ENCODE measurements around the gene C19orf53.

The C19orf53 gene

DNA sequence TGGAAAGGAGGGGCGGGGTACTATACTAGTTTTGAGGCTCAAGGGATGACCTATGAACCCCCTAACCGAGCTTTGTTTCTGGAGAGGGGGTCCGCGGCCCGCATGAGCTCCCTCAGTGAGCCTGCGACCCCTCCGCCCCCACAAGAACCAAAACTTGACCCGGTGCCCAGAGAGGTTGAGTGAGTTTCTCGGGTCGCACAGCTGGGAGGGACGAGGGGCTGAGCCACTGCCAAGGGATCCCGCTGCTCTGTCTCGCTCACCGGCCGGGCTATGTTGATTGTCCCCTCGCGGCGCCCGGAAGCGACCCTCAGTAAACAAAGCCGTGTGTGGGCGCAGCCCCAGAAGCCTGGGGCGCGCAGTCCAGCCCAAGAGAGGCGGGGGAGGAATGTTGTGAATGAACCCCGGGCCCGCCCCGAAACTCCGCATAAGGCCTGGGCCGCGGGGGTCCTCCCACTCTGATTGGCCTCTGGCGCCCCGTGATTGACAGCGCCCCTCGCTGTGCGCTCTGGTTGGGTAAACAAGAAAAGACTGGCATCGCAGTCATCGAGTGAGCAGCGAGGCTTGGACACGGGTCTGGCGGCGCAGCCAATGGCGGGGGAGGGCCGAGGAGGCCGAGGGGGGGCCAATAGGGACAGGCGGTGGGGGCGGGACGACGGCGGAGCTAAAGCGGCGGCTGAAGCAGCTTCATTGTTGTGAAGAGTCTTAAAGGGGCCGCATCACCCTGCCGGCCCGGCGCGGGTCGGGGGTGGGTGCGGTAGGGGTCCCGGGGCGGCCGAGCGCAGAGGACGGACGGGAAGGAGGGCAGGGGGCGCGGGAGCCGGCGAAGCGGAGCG, 20.7 kb downstream of the C19orf53 start, which contains the start of gene ZSWIM4:
Gene ZSWIM4 (plus strand): TSS at position 687 of the 833 bp plus-strand sequence. CDS start 206 bp downstream, outside the sequence.
- Histone ChIP-seq H3K36me3 (ENCODE audit: control insufficient read depth, insufficient read depth, low read length) (no peaks in the 10 kb centered on the region), H3K4me1 (ENCODE audit: control insufficient read depth, insufficient read depth, low read length, poor library complexity, severe bottlenecking) (peaks cover 22% of the 10 kb centered on the region), H3K27me3 (replicated peaks; ENCODE audit: control insufficient read depth, insufficient read depth, low read length, poor library complexity, severe bottlenecking) (no peaks in the 10 kb centered on the region), H3K27ac (ENCODE audit: insufficient read depth, low read length, poor library complexity, severe bottlenecking) (peak within 1 kb of the TSS; percentile 72), H3K4me3 (ENCODE audit: insufficient read depth, low read depth, low read length, poor library complexity, severe bottlenecking) (peak within 1 kb of the TSS; percentile 77), H3K9me3 (ENCODE audit: control insufficient read depth, low read length) (no peaks in the 10 kb centered on the region)
- DNase-seq: peak; percentile 79 to 88 (median 80)

DNA sequence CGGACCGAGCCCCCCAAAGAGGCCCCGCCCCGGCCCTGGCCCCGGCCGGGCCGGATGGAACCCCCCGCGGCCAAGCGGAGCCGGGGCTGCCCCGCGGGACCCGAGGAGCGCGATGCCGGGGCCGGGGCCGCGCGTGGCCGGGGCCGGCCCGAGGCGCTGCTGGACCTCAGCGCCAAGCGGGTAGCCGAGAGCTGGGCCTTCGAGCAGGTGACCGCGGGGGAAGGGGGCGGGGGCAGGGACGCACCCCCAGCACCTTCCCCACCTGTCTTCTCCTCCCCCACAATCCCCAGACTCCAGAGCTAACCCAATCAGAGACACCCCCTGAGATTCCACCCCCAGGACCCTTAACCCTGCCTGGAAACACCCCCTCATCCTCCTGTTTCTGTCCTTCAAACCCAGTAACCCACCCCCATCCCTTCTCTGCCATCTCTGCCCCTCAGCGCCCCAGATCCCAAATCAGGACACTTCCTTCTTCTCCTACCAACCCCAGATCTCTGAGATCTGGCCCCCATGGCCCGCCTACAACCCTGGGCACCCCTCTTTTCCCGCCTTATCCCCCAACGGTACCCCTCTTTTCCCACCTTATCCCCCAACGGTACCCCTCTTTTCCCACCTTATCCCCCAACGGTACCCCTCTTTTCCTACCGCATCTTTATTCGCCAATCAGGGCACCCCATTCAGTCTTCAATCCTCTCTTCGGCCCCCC, 21.5 kb downstream of the C19orf53 start:
- Histone ChIP-seq H3K4me3 (ENCODE audit: insufficient read depth, low read depth, low read length, poor library complexity, severe bottlenecking) (peak overlapping the region; percentile 77), H3K9me3 (ENCODE audit: control insufficient read depth, low read length) (no peaks in the 10 kb centered on the region), H3K27ac (ENCODE audit: insufficient read depth, low read length, poor library complexity, severe bottlenecking) (peak overlapping the region; percentile 72), H3K4me1 (ENCODE audit: control insufficient read depth, insufficient read depth, low read length, poor library complexity, severe bottlenecking) (peaks cover 19% of the 10 kb centered on the region), H3K36me3 (ENCODE audit: control insufficient read depth, insufficient read depth, low read length) (no peaks in the 10 kb centered on the region), H3K27me3 (replicated peaks; ENCODE audit: control insufficient read depth, insufficient read depth, low read length, poor library complexity, severe bottlenecking) (no peaks in the 10 kb centered on the region)
- no peak for DNase-seq

DNA sequence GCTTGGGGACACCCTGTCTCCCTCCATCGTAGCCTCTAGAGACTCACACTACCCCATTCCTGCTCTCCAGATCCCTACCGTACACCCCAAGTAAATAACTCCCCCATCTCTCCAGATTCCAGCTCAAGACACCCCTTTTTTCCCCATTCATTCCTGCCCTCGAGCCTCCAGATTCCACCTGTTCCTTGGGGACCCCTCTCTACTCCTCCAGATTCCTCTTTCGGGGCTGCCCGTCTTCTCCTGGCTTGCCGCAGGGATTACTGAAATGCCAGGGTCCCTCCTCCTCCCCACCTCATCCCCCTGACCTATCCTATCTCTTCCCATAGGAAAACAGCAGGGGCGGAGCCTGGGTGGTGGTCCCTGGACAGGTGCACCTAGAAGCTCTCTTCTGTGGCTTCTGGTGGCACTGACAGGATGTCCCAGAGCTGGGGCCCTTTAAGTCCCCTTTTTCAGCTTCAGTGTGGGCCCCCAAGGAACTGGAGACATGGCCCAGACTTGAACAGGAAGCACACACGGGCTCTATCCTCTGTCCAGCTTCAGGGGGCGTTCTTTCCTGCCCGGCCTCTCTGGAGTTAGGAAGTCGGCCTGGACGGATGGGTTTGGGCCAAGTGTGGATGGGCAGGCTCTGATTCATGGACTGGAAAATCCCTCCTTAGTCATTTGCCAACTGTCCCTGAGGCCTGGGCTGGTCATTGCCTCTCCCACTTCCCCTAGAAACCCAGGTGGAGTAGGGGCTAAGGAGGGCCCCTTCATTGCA, 22.2 kb downstream of the C19orf53 start:
- Histone ChIP-seq H3K4me3 (ENCODE audit: insufficient read depth, low read depth, low read length, poor library complexity, severe bottlenecking) (no peak overlapping the region), H3K27me3 (replicated peaks; ENCODE audit: control insufficient read depth, insufficient read depth, low read length, poor library complexity, severe bottlenecking) (no peaks in the 10 kb centered on the region), H3K36me3 (ENCODE audit: control insufficient read depth, insufficient read depth, low read length) (no peaks in the 10 kb centered on the region), H3K9me3 (ENCODE audit: control insufficient read depth, low read length) (no peaks in the 10 kb centered on the region), H3K27ac (ENCODE audit: insufficient read depth, low read length, poor library complexity, severe bottlenecking) (no peak overlapping the region), H3K4me1 (ENCODE audit: control insufficient read depth, insufficient read depth, low read length, poor library complexity, severe bottlenecking) (peaks cover 19% of the 10 kb centered on the region)
- DNase-seq: no peak

DNA sequence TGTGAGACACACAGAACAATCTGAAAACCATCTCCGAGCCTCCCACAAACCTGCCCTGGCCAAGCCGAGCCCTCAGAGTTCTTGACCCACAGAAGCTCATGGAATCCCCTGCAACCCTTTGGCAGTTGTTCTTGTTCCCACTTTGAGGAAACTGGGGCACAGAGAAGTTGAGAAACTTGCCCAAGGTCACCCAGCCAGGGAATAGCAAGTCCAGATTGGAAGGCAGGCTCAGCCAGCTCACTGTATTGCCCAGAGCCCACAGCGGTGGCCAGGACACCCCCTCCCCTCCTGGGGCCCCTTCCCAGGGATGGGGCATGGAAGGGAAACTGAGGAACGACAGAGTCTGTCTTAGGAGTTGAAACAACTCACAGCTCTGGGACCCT, 22.8 kb downstream of the C19orf53 start:
- Histone ChIP-seq H3K27me3 (replicated peaks; ENCODE audit: control insufficient read depth, insufficient read depth, low read length, poor library complexity, severe bottlenecking) (no peaks in the 10 kb centered on the region), H3K4me1 (ENCODE audit: control insufficient read depth, insufficient read depth, low read length, poor library complexity, severe bottlenecking) (peaks cover 19% of the 10 kb centered on the region), H3K9me3 (ENCODE audit: control insufficient read depth, low read length) (no peaks in the 10 kb centered on the region), H3K27ac (ENCODE audit: insufficient read depth, low read length, poor library complexity, severe bottlenecking) (no peak overlapping the region), H3K4me3 (ENCODE audit: insufficient read depth, low read depth, low read length, poor library complexity, severe bottlenecking) (no peak overlapping the region), H3K36me3 (ENCODE audit: control insufficient read depth, insufficient read depth, low read length) (no peaks in the 10 kb centered on the region)
- DNase-seq: no peak

DNA sequence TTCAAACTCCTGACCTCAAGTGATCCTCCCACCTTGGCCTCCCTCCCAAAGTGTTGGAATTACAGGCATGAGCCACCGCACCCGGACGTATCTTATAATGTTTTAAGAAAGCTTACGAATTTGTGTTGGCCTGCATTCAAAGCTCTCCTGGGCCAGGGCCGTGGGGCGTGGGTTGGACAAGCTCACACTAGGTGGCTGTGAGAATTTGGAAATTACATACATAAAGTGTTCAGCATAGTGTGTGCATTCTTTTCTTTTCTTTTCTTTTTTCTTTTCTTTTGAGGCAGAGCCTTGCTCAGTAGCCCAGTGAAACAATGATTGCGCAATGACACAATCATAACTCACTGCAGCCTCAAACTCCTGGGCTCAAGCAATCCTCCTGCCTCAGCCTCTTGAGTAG, 23.6 kb downstream of the C19orf53 start:
- Histone ChIP-seq H3K27me3 (replicated peaks; ENCODE audit: control insufficient read depth, insufficient read depth, low read length, poor library complexity, severe bottlenecking) (no peaks in the 10 kb centered on the region), H3K4me1 (ENCODE audit: control insufficient read depth, insufficient read depth, low read length, poor library complexity, severe bottlenecking) (peaks cover 19% of the 10 kb centered on the region)

DNA sequence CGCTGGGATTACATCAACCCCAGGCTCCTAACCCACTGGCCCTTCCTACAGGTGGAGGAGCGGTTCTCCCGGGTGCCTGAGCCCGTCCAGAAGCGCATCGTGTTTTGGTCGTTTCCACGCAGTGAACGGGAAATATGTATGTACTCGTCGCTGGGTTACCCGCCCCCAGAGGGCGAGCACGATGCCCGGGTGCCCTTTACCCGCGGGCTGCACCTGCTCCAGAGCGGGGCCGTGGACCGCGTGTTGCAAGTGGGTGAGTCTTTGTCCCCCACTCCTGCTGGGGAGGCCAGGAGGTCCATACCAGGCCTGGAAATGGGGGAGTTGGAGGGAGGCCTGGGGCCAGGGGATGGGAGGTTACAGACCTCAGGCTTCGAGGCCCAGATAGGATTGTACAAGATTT, 25.4 kb downstream of the C19orf53 start:
- Histone ChIP-seq H3K4me1 (ENCODE audit: control insufficient read depth, insufficient read depth, low read length, poor library complexity, severe bottlenecking) (peaks cover 15% of the 10 kb centered on the region), H3K4me3 (ENCODE audit: insufficient read depth, low read depth, low read length, poor library complexity, severe bottlenecking) (no peak overlapping the region), H3K36me3 (ENCODE audit: control insufficient read depth, insufficient read depth, low read length) (no peaks in the 10 kb centered on the region), H3K9me3 (ENCODE audit: control insufficient read depth, low read length) (no peaks in the 10 kb centered on the region), H3K27me3 (replicated peaks; ENCODE audit: control insufficient read depth, insufficient read depth, low read length, poor library complexity, severe bottlenecking) (no peaks in the 10 kb centered on the region), H3K27ac (ENCODE audit: insufficient read depth, low read length, poor library complexity, severe bottlenecking) (no peak overlapping the region)
- no peak for DNase-seq

More for the DNA sequence above, 23.6 kb downstream of the C19orf53 start:
- Histone ChIP-seq H3K9me3 (ENCODE audit: control insufficient read depth, low read length) (no peaks in the 10 kb centered on the region), H3K4me3 (ENCODE audit: insufficient read depth, low read depth, low read length, poor library complexity, severe bottlenecking) (no peak overlapping the region), H3K27ac (ENCODE audit: insufficient read depth, low read length, poor library complexity, severe bottlenecking) (no peak overlapping the region), H3K36me3 (ENCODE audit: control insufficient read depth, insufficient read depth, low read length) (no peaks in the 10 kb centered on the region)
- no peak for DNase-seq

DNA sequence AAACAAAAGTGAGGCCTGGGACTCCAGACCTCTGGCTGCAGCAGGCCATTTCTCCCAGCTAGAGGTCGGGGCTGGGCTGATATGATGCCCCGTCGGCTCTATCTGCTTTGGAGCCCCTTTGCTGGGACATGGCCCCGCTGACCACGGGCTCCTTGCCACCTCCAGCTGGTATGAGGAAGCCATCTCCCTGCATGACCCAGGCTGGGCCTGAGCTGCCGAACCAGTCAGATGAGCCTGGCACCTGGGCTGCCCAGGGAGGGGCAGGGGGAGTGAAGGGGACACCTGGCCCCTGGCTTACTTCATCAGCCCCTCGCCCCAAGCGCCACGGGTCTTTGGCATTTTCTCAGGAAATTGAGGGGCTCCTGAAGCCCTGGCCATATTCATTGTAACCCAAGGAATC, 28.8 kb downstream of the C19orf53 start:
- no peaks in the 10 kb centered on the region for H3K9me3 ChIP-seq (ENCODE audit: control insufficient read depth, low read length)
- no peaks in the 10 kb centered on the region for H3K36me3 ChIP-seq (ENCODE audit: control insufficient read depth, insufficient read depth, low read length)
- H3K4me1 ChIP-seq (ENCODE audit: control insufficient read depth, insufficient read depth, low read length, poor library complexity, severe bottlenecking): no peaks in the 10 kb centered on the region
- no peaks in the 10 kb centered on the region for H3K27me3 ChIP-seq (replicated peaks; ENCODE audit: control insufficient read depth, insufficient read depth, low read length, poor library complexity, severe bottlenecking)
- no peak for DNase-seq
- H3K4me3 ChIP-seq (ENCODE audit: insufficient read depth, low read depth, low read length, poor library complexity, severe bottlenecking): no peak overlapping the region
- no peak overlapping the region for H3K27ac ChIP-seq (ENCODE audit: insufficient read depth, low read length, poor library complexity, severe bottlenecking)

DNA sequence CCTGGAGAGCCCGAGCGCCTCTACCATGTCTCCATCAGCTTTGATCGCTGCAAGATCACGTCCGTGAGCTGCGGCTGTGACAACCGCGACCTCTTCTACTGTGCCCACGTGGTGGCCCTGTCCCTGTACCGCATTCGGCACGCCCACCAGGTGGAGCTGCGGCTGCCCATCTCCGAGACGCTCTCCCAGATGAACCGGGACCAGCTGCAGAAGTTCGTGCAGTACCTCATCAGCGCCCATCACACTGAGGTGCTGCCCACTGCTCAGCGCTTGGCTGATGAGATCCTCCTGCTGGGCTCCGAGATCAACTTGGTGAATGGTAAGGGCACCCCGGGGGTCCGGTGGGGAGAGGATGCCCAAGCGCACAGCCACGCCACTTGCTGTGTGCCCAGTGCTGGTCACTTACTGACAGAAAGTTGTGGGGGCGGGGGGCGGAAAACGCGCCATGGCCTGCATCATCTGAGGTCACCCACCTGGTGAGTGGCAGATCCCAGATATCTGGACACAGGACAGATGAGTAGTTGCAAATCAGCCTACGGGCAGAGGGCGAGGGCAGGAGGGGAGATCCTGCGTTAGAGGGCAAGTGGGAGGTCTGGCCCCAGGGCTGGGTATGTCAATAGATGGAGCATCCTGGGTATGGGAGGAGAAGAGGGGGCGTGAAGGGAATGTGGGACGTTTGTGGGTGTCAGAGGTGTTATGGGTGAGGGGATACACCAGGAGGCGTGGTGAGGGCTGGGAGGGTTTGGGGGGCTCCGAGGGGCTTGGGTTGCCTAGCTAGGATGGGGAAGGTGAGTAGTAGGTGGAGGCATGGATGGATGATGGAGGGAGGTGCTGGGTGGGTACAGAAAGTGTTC, 30.8 kb downstream of the C19orf53 start:
- H3K9me3 ChIP-seq (ENCODE audit: control insufficient read depth, low read length): no peaks in the 10 kb centered on the region
- no peaks in the 10 kb centered on the region for H3K4me1 ChIP-seq (ENCODE audit: control insufficient read depth, insufficient read depth, low read length, poor library complexity, severe bottlenecking)
- no peak overlapping the region for H3K4me3 ChIP-seq (ENCODE audit: insufficient read depth, low read depth, low read length, poor library complexity, severe bottlenecking)
- no peak overlapping the region for H3K27ac ChIP-seq (ENCODE audit: insufficient read depth, low read length, poor library complexity, severe bottlenecking)
- DNase-seq: no peak
- no peaks in the 10 kb centered on the region for H3K36me3 ChIP-seq (ENCODE audit: control insufficient read depth, insufficient read depth, low read length)
- no peaks in the 10 kb centered on the region for H3K27me3 ChIP-seq (replicated peaks; ENCODE audit: control insufficient read depth, insufficient read depth, low read length, poor library complexity, severe bottlenecking)

DNA sequence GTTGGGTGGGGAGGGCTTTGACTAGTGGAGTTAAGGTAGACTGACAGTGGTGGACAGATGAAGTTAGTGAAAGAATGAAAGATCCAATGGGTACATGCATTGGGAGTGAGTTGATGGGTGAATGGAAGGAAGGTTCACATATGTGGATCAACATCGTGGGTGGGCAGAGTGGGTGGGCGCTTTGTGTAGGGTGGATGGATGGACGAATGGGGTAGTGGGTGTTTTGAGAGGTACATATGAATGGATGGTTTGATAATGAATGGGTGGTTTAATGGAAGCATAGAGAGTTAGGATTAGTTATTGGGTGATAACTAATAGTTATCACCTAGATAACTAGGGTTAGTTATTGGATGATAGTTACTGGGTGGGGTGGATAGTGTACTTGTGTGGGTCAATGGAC, 32.5 kb downstream of the C19orf53 start:
- H3K9me3 ChIP-seq (ENCODE audit: control insufficient read depth, low read length): no peaks in the 10 kb centered on the region
- no peaks in the 10 kb centered on the region for H3K36me3 ChIP-seq (ENCODE audit: control insufficient read depth, insufficient read depth, low read length)
- no peak overlapping the region for H3K27ac ChIP-seq (ENCODE audit: insufficient read depth, low read length, poor library complexity, severe bottlenecking)
- no peaks in the 10 kb centered on the region for H3K27me3 ChIP-seq (replicated peaks; ENCODE audit: control insufficient read depth, insufficient read depth, low read length, poor library complexity, severe bottlenecking)
- no peaks in the 10 kb centered on the region for H3K4me1 ChIP-seq (ENCODE audit: control insufficient read depth, insufficient read depth, low read length, poor library complexity, severe bottlenecking)
- DNase-seq: no peak
- no peak overlapping the region for H3K4me3 ChIP-seq (ENCODE audit: insufficient read depth, low read depth, low read length, poor library complexity, severe bottlenecking)
